ENCODE data around the gene UBXN1. TPM values are rescaled to one million over a fixed set of nuclear protein-coding genes. Genes with fewer than 3 reads are reported as not detected.
"Not testable (repeated sequence)": the region's sequence is repeated elsewhere in the genome, so short reads cannot be mapped to it uniquely, and the experiment has no call there.

UBXN1 gene
- total RNA-seq, 4 donors from 2014 or later: 120 to 184 (median 149) TPM

DNA sequence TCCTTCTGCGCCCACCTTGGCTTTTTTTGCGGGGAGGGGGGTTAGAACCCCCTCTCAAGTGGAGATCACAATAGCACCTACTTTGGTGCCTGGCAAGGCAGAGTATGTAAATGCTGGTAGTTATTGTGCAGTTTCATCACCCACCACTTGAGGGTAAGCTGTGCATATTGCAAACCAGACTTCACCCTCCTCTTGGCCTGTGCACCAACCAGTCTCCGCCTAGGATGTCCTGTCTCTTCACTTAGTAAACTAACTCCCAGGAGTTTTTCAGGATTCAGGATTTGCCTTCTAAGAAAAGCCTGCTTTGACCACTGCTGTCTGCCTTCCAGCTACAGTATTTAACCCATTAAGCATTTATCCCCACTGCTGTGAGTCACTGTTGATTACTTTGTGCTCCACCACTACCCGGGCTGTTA, 2.0 kb upstream of the UBXN1 start:
- peaks cover 12% of the 10 kb centered on the region in 2 donors for H3K36me3 ChIP-seq
- intact Hi-C loops (cut with DNase I): no loop called here
- no peaks in the 10 kb centered on the region for H3K9me3 ChIP-seq
- H3K4me1 ChIP-seq: peaks cover 6 to 20% of the 10 kb centered on the region in 2 donors
- WGBS, 2 donors: 48 to 68% methylated on average over 3 to 4 of the region's 4 CpGs
- DNase-seq: no peak
- no peak overlapping the region for H3K27ac ChIP-seq
- no peak overlapping the region for H3K4me3 ChIP-seq (replicated peaks in 1 of 3)
- TF ChIP-seq, protein P1, sequence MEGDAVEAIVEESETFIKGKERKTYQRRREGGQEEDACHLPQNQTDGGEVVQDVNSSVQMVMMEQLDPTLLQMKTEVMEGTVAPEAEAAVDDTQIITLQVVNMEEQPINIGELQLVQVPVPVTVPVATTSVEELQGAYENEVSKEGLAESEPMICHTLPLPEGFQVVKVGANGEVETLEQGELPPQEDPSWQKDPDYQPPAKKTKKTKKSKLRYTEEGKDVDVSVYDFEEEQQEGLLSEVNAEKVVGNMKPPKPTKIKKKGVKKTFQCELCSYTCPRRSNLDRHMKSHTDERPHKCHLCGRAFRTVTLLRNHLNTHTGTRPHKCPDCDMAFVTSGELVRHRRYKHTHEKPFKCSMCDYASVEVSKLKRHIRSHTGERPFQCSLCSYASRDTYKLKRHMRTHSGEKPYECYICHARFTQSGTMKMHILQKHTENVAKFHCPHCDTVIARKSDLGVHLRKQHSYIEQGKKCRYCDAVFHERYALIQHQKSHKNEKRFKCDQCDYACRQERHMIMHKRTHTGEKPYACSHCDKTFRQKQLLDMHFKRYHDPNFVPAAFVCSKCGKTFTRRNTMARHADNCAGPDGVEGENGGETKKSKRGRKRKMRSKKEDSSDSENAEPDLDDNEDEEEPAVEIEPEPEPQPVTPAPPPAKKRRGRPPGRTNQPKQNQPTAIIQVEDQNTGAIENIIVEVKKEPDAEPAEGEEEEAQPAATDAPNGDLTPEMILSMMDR (IDR thresholded peaks at IDR 0.05): peak in 3 of 6 experiments; percentile 16 to 30 (median 20)
- TF ChIP-seq POLR2A (IDR thresholded peaks at IDR 0.05): no peak
- H3K27me3 ChIP-seq: no peaks in the 10 kb centered on the region

DNA sequence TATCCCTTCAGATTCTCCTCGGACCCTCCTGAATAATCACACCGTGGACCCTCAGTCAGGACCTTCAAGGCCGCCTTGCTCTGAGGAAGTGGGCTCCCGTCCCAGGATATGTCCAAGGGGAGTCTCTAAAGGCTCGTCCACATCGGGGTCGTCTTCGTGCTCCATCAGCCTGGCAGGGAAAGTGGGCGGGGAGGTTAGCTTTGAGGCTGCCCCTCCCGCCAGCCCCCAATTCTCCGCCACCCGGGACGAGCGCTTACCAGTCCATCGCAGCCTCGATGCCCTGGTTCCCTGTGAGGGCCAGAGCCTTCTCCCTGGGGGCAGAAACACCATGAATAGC, 472 bp downstream of the UBXN1 start:
- Histone ChIP-seq H3K4me1 (peaks cover 6 to 20% of the 10 kb centered on the region in 2 donors), H3K9me3 (no peaks in the 10 kb centered on the region), H3K36me3 (peaks cover 12% of the 10 kb centered on the region in 2 donors), H3K4me3 (replicated peaks in 1 of 3) (peak overlapping the region; percentile 69 to 98 (median 82)), H3K27me3 (no peaks in the 10 kb centered on the region), H3K27ac (peak overlapping the region; percentile 77 to 82 (median 80))
- DNase-seq: no peak
- 5 to 14% methylated on average over 9 to 10 of the region's 16 CpGs for WGBS, 2 donors
- TF ChIP-seq POLR2A (IDR thresholded peaks at IDR 0.05): no peak
- TF ChIP-seq, protein P1 (IDR thresholded peaks at IDR 0.05): no peak
- intact Hi-C loops (cut with DNase I): no loop called here

DNA sequence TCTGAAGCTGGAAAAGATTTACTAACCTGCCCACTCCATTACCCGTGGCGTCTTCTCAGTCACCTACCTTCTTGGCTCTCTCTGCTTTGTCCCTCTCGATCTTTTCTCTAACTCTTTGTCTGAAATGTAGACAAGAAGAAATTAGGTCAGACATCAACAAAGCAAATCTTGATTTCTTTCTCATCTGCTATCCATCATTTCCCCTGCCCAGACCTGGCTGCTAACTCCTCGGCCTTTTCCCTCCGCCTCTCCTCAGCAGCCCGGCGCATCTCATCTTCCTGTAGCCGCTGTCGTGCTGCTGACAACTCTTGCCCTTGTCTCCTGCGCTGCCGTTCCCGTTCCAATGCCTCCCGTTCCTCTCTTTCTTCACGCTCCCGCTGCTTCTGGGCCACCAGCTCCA, 1.2 kb downstream of the UBXN1 start:
- Histone ChIP-seq H3K27ac (peak overlapping the region in 1 of 3 donors; percentile 82), H3K4me1 (peaks cover 8 to 27% of the 10 kb centered on the region in 2 donors), H3K4me3 (replicated peaks in 1 of 3) (peak overlapping the region in 1 of 3 donors; percentile 82), H3K36me3 (peaks cover 12% of the 10 kb centered on the region in 2 donors), H3K27me3 (no peaks in the 10 kb centered on the region), H3K9me3 (no peaks in the 10 kb centered on the region)
- TF ChIP-seq POLR2A (IDR thresholded peaks at IDR 0.05): no peak
- TF ChIP-seq, protein P1 (IDR thresholded peaks at IDR 0.05): no peak
- intact Hi-C loops (cut with DNase I): no loop called here
- WGBS, 2 donors: 83 to 85% methylated on average over 15 of the region's 15 CpGs
- no peak for DNase-seq

DNA sequence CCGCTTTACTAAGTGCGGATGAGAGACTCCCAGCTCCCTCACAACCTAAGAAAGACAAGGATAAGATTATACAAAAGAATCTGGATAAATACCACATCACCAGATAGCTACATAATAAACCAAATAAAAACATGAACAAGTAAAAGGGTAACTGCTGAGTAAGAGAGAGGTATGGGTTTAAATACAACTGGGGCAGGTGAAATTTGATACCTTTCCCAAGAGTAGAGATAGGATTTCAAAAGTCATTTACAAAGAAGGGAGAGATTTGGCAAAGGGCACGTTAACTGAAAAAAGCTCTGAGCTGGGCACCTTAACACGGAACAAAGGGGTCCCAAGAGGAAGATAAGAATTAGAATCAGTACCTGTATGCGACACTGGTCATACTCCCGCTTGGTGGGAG, 1.7 kb downstream of the UBXN1 start:
- DNase-seq: no peak
- Histone ChIP-seq H3K4me3 (replicated peaks in 1 of 3) (no peak overlapping the region), H3K36me3 (peaks cover 12% of the 10 kb centered on the region in 2 donors), H3K27ac (no peak overlapping the region), H3K4me1 (peaks cover 13 to 32% of the 10 kb centered on the region in 2 donors), H3K9me3 (no peaks in the 10 kb centered on the region), H3K27me3 (no peaks in the 10 kb centered on the region)
- WGBS, 2 donors: 84 to 86% methylated on average over 6 of the region's 6 CpGs
- intact Hi-C loops (cut with DNase I): no loop called here
- TF ChIP-seq, protein P1 (IDR thresholded peaks at IDR 0.05): no peak
- TF ChIP-seq POLR2A (IDR thresholded peaks at IDR 0.05): no peak

DNA sequence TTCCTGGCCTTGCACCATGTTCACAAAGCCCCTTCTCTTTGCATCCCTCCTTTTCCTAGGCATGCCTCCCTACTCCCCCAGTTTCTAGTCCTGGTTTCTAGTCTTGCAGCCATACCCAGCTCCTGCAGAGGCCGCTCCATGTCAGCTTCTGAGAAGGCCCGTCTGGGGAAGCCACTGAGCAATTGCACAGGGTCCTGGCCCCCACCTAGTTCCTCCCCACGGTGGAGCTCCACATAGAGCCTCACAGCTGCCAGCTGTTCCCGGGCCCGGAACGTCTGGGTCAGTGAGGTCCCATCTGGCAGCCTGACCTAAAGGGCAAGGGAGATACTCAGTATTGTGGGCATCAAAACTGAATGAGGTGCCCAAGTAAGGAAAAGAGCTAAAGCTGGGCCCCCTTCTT, 2.2 kb downstream of the UBXN1 start:
- 76 to 77% methylated on average over 6 of the region's 6 CpGs for WGBS, 2 donors
- Histone ChIP-seq H3K4me3 (replicated peaks in 1 of 3) (no peak overlapping the region), H3K9me3 (no peaks in the 10 kb centered on the region), H3K27me3 (no peaks in the 10 kb centered on the region), H3K27ac (no peak overlapping the region), H3K36me3 (peaks cover 12% of the 10 kb centered on the region in 2 donors), H3K4me1 (peaks cover 13 to 33% of the 10 kb centered on the region in 2 donors)
- TF ChIP-seq POLR2A (IDR thresholded peaks at IDR 0.05): no peak
- TF ChIP-seq, protein P1 (IDR thresholded peaks at IDR 0.05): no peak
- intact Hi-C loops (cut with DNase I): no loop called here
- no peak for DNase-seq

DNA sequence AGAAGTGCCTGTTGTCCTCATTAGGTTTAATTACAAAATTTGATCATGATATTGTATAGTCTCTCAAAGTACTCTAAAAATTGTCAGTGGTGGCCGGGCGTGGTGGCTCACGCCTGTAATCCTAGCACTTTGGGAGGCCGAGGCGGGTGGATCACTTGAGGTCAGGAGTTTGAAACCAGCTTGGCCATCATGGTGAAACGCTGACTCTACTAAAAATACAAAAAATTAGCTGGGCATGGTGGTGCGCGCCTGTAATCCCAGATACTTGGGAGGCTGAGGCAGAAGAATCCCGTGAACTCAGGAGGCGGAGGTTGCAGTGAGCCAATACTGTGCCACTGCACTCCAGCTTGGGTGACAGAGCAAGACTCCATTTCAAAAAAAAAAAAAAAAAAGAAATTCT, 3.5 kb downstream of the UBXN1 start:
- H3K9me3 ChIP-seq; H3K27ac ChIP-seq; DNase-seq; intact Hi-C loops (cut with DNase I); H3K4me3 ChIP-seq (replicated peaks in 1 of 3); H3K27me3 ChIP-seq: not testable (repeated sequence)
- 88 to 98% methylated on average over 10 of the region's 10 CpGs for WGBS, 2 donors
- Histone ChIP-seq H3K36me3 (peaks cover 12% of the 10 kb centered on the region in 2 donors), H3K4me1 (peaks cover 17 to 39% of the 10 kb centered on the region in 2 donors)

All from thyroid gland (tissue), 4 donors.